Thymus (tissue), 11 donors: ENCODE measurements around the gene ITGB3. TPM values are rescaled to one million over a fixed set of nuclear protein-coding genes. Genes with fewer than 3 reads are reported as not detected.

Experiments used
- DNase-seq, 9 donors: peaks; one replicate each; pipeline ENCODE4 v3.0.0-alpha.2; 2013; ENCODE audit warnings: low spot score in 9 of 9, low read depth in 6 of 9, missing footprints in 1 of 9
- H3K27ac ChIP-seq, 2 donors: one replicate each; pipeline ENCODE4 v1.5.1; 2013; ENCODE audit warnings: control low read depth in 1 of 2, low read depth in 1 of 2, low read length in 1 of 2, mild to moderate bottlenecking in 1 of 2, moderate library complexity in 1 of 2
- H3K27me3 ChIP-seq, 2 donors: one replicate each; pipeline ENCODE4 v1.5.1; 2013; ENCODE audit warnings: low read length in 1 of 2; ENCODE audit not compliant: control insufficient read depth in 2 of 2, insufficient read depth in 1 of 2
- H3K36me3 ChIP-seq, 2 donors: one replicate each; pipeline ENCODE4 v1.5.1; 2013; ENCODE audit warnings: low read length in 1 of 2, mild to moderate bottlenecking in 1 of 2, moderate library complexity in 1 of 2; ENCODE audit not compliant: control insufficient read depth in 2 of 2, insufficient read depth in 2 of 2
- H3K4me1 ChIP-seq, 2 donors: one replicate each; pipeline ENCODE4 v1.5.1; 2013; ENCODE audit warnings: low read length in 2 of 2; ENCODE audit not compliant: control insufficient read depth in 2 of 2, insufficient read depth in 2 of 2
- H3K4me3 ChIP-seq, 2 donors: one replicate each; pipeline ENCODE4 v1.5.1; 2013; ENCODE audit warnings: low read length in 2 of 2, control low read depth in 1 of 2, mild to moderate bottlenecking in 1 of 2
- H3K9me3 ChIP-seq, 2 donors: one replicate each; pipeline ENCODE4 v1.5.1; 2013; ENCODE audit warnings: low read length in 1 of 2, mild to moderate bottlenecking in 1 of 2; ENCODE audit not compliant: control insufficient read depth in 2 of 2, insufficient read depth in 1 of 2
- WGBS: extraction: QIAGEN DNeasy Blood & Tissue Kit; methylation state at CpG from one replicate; pipeline ENCODE4 v1.1.7; 2013; 5-methylcytosine and 5-hydroxymethylcytosine counted together
- polyA plus RNA-seq: library from polyadenylated mRNA; stranded (reverse); fragments of 200-250 nt; gene quantifications from one replicate; pipeline ENCODE4 v1.2.3, GENCODE V29; 2013
- total RNA-seq: library from RNA; stranded (reverse); fragments of 120-200 nt; gene quantifications from one replicate; pipeline ENCODE4 v1.2.4, GENCODE V29; 2013
- donor health status: healthy.

Gene ITGB3
- total and polyA plus RNA-seq, 2 donors: 0.52 to 1.7 TPM

DNA sequence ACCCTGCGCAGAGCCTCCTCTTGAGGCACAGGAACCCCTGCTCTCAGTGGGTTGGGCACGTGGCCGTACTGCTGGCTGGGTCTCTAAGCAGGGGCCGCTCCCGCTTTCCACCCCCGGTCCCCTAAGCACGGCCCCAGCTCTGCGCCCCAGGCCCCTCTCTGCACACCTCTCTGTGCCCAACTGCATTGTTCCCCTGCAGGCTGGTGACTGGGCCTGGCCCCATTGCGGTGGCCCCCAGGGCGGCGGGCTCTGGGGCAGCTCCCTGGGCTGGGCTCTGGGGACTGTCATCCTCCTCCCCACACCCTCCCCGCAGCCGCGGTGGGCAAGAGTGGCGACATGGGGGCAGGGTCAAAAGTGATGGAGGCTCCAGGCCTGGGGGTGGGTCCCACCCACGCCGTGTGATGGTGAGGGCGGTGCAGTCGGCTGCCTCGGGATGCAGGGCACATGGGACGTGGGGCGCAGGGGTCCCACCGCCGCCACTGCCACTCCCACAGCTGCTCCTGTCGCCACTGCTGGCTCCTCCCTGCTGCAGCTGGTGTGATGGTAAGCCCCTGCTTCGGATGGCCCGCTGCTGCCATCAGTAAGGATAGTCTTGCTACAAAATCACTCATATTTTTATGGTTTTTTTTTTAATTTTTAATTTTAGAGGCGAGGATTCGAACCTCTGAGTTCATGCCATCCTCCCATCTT lies 15.2 kb upstream of the ITGB3 start:
- Histone ChIP-seq H3K4me3 (no peak overlapping the region), H3K9me3 (peaks cover 0 to 20% of the 10 kb centered on the region in 2 donors), H3K27ac (no peak overlapping the region), H3K27me3 (no peaks in the 10 kb centered on the region), H3K4me1 (no peaks in the 10 kb centered on the region), H3K36me3 (no peaks in the 10 kb centered on the region)
- WGBS: 87% methylated on average over 29 of the region's 29 CpGs
- no peak for DNase-seq

GRCh38 chr17:47239619-47239966 lies 14.0 kb upstream of the ITGB3 start:
- H3K4me3 ChIP-seq: no peak overlapping the region
- WGBS: 97% methylated on average over 7 of the region's 7 CpGs
- H3K4me1 ChIP-seq: no peaks in the 10 kb centered on the region
- H3K27ac ChIP-seq: no peak overlapping the region
- peaks cover 0 to 20% of the 10 kb centered on the region in 2 donors for H3K9me3 ChIP-seq
- no peaks in the 10 kb centered on the region for H3K36me3 ChIP-seq
- no peaks in the 10 kb centered on the region for H3K27me3 ChIP-seq
- no peak for DNase-seq

DNA sequence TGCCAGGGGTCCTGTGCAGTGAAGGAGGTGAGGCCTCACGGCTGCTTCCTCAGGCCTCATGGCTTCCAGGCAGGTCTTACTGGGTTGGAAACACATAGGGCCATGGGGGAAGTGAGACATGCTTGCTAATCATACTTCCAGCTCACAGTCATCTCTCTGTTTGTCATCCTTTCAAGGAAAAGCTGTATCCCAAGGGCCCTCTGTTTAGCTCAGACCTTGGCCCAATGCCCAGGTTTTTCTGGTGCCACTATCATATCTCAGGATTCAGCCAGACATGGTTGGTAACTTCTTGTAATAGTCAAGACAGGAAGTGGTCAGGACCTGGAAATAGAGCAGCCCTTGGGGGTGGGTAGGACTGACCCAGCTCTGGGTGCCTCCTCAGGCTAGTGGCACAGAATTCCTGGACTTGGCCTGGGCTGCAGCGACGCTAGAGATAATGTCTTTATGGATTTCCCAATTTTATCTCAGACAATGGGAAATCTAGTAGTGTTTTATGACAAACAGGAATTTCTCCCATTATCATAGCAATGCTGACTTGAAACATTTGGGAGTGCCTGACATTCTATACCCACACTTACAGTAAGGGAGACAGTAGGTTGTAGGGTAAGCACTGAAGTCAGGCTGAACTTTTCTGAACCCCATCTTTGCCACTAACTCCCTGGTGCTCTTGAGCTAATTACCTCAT lies 13.5 kb upstream of the ITGB3 start:
- Histone ChIP-seq H3K27ac (no peak overlapping the region), H3K4me3 (no peak overlapping the region), H3K36me3 (no peaks in the 10 kb centered on the region), H3K27me3 (no peaks in the 10 kb centered on the region), H3K9me3 (peaks cover 0 to 20% of the 10 kb centered on the region in 2 donors), H3K4me1 (no peaks in the 10 kb centered on the region)
- 84% methylated on average over 3 of the region's 3 CpGs for WGBS
- DNase-seq: no peak

- H3K27me3 ChIP-seq: no peaks in the 10 kb centered on the region
- no peak overlapping the region for H3K27ac ChIP-seq
- 81% methylated on average over 3 of the region's 3 CpGs for WGBS
- H3K4me3 ChIP-seq: no peak overlapping the region
- no peaks in the 10 kb centered on the region for H3K36me3 ChIP-seq
- H3K4me1 ChIP-seq: no peaks in the 10 kb centered on the region
- H3K9me3 ChIP-seq: peaks cover 0 to 20% of the 10 kb centered on the region in 2 donors
- DNase-seq: no peak
Measured at GRCh38 chr17:47240806-47241205, 12.8 kb upstream of the ITGB3 start.

DNA sequence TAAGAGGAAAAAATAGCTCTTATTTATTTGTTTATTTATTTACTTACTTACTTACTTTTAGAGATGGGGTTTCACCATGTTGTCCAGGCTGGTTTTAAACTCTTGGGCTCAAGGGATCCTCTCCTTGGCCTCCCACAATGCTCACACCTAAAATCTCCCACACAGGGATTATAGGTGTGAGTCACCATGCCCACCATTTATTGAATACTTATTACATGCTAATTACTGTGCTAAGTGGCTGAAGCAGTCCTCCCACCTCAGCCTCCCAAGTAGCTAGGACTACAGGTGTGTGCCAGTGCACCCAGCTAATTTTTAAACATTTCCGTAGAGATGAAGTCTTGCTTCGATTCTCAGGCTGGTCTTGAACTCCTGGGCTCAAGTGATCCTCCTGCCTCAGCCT lies 11.0 kb upstream of the ITGB3 start:
- peaks cover 0 to 2% of the 10 kb centered on the region in 2 donors for H3K27me3 ChIP-seq
- H3K4me1 ChIP-seq: no peaks in the 10 kb centered on the region
- peaks cover 0 to 8% of the 10 kb centered on the region in 2 donors for H3K9me3 ChIP-seq
- no peak overlapping the region for H3K4me3 ChIP-seq
- DNase-seq: no peak
- H3K27ac ChIP-seq: no peak overlapping the region
- H3K36me3 ChIP-seq: no peaks in the 10 kb centered on the region
- 96% methylated on average over 2 of the region's 2 CpGs for WGBS

GRCh38 chr17:47243737-47244598 lies 9.7 kb upstream of the ITGB3 start:
- Histone ChIP-seq H3K4me1 (no peaks in the 10 kb centered on the region), H3K4me3 (no peak overlapping the region), H3K9me3 (peaks cover 0 to 3% of the 10 kb centered on the region in 2 donors), H3K36me3 (no peaks in the 10 kb centered on the region), H3K27ac (no peak overlapping the region), H3K27me3 (peaks cover 0 to 2% of the 10 kb centered on the region in 2 donors)
- 85% methylated on average over 9 of the region's 9 CpGs for WGBS
- DNase-seq: no peak

- no peaks in the 10 kb centered on the region for H3K36me3 ChIP-seq
- H3K9me3 ChIP-seq: peaks cover 0 to 3% of the 10 kb centered on the region in 2 donors
- H3K4me1 ChIP-seq: no peaks in the 10 kb centered on the region
- H3K27me3 ChIP-seq: peaks cover 0 to 2% of the 10 kb centered on the region in 2 donors
- WGBS: 94% methylated on average over 2 of the region's 2 CpGs
- no peak for DNase-seq
- H3K27ac ChIP-seq: no peak overlapping the region
- no peak overlapping the region for H3K4me3 ChIP-seq
Measured at GRCh38 chr17:47244697-47245096, 8.9 kb upstream of the ITGB3 start.

- Histone ChIP-seq H3K36me3 (no peaks in the 10 kb centered on the region), H3K4me3 (no peak overlapping the region), H3K4me1 (no peaks in the 10 kb centered on the region), H3K9me3 (no peaks in the 10 kb centered on the region), H3K27ac (no peak overlapping the region), H3K27me3 (peaks cover 0 to 2% of the 10 kb centered on the region in 2 donors)
- WGBS: 88% methylated on average over 2 of the region's 2 CpGs
- DNase-seq: no peak
Measured at GRCh38 chr17:47246120-47246519, 7.5 kb upstream of the ITGB3 start.

- Histone ChIP-seq H3K27ac (no peak overlapping the region), H3K9me3 (no peaks in the 10 kb centered on the region), H3K36me3 (no peaks in the 10 kb centered on the region), H3K4me3 (no peak overlapping the region), H3K27me3 (peaks cover 26 to 41% of the 10 kb centered on the region in 2 donors), H3K4me1 (peaks cover 2 to 10% of the 10 kb centered on the region in 2 donors)
- DNase-seq: no peak
- 65% methylated on average over 2 of the region's 2 CpGs for WGBS
Measured at GRCh38 chr17:47250855-47251254, 2.8 kb upstream of the ITGB3 start.
